NCI-H2029 treated with DMSO at 0.1 percent for 48 hours (cell line): ENCODE measurements around the gene REXO5.
A peak's percentile ranks its signal among the peaks of the same experiment; 100 is the strongest.
"Not testable (repeated sequence)": the region's sequence is repeated elsewhere in the genome, so short reads cannot be mapped to it uniquely, and the experiment has no call there.

Experiments used
- DNase-seq: peaks from one replicate; lab custom pipeline; 2025; lab: John Stamatoyannopoulos, UW

REXO5 gene, protein sequence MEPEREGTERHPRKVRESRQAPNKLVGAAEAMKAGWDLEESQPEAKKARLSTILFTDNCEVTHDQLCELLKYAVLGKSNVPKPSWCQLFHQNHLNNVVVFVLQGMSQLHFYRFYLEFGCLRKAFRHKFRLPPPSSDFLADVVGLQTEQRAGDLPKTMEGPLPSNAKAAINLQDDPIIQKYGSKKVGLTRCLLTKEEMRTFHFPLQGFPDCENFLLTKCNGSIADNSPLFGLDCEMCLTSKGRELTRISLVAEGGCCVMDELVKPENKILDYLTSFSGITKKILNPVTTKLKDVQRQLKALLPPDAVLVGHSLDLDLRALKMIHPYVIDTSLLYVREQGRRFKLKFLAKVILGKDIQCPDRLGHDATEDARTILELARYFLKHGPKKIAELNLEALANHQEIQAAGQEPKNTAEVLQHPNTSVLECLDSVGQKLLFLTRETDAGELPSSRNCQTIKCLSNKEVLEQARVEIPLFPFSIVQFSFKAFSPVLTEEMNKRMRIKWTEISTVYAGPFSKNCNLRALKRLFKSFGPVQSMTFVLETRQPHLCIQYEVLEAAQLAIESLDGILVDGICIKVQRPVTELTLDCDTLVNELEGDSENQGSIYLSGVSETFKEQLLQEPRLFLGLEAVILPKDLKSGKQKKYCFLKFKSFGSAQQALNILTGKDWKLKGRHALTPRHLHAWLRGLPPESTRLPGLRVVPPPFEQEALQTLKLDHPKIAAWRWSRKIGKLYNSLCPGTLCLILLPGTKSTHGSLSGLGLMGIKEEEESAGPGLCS

DNA sequence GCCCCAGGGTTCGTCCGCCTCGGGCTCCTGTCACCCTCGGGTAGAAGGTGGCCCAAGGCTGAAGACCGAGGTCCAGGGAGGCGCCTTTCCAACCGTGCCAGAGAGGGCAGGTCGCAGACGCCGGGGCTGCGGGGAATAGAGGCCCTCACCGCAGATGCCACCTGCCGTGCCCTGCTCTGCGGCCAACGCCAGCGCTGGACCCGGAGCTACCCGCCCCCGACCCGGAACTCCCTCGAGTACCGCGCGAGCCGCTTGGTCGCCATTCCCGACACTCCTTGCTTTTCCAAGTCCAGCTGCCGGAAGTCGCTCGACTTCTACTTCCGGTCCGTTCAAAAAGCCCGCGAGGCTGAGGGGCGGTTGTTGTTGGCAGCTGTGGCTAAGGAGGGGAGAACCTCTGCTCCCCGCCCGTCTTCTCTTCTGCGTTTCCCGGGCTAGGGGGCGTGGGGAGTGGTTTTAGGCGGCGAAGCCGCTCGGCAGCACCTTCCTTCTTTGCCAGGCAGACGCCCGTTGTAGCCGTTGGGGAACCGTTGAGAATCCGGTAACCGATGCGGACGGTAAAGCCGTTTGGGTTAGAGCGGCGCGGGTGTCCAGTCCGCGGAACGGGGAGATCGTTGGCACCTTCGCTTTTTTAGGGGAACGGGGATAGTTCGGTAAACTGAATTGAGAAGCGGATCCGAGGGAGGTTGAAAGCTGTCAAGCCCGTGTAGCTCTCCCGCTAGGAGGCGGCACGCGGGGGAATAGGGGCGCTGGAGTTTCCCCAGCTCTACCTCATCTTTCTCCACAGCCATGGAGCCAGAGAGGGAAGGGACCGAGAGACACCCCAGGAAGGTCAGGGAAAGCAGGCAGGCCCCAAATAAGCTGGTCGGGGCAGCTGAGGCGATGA is at the start of gene REXO5, which contains the start of gene ERI2:
Gene REXO5 (plus strand): TSS at position 360 of the 883 bp plus-strand sequence. CDS start 427 bp downstream, at position 787.
Gene ERI2 (minus strand): TSS at position 305 of the 883 bp plus-strand sequence. CDS start 42 bp downstream, at position 263.
- DNase-seq: peak; percentile 84

DNA sequence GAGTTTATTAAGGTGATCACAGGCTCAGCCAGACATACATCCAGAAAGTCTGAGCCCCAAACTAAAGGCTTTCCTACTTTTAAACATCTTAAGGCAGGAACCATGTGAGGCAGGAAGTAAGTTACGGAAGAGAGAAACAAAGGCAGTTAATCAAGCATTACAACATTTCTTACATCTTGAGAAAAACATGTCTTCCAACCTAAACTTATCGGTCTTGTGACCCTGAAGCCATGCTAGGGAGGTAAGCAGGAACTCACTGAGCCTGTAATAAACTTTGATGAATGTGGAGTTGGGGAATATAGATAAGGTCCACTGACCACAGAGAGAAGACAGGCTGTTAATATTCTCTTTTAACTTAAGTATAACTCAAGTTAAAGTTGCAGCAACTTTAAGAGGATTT is 46.0 kb upstream of the REXO5 start:
- DNase-seq: no peak

DNA sequence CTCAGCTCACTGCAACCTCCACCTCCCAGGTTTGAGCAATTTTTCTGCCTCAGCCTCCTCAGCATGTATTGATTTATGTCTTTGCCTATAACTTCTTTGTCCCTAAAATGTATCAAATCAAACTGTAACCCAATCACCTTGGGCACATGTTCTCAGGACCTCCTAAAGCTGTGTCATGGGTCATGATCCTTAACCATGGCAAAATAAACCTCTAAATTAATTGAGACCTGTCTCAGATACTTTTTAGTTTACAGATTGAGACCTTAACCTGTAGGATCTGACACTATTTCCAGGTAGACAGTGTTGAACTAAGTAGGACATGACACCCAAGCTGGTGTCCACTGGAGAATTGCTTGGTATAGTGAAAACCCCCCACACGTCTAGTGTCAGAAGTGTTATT is 45.2 kb upstream of the REXO5 start:
- no peak for DNase-seq

DNA sequence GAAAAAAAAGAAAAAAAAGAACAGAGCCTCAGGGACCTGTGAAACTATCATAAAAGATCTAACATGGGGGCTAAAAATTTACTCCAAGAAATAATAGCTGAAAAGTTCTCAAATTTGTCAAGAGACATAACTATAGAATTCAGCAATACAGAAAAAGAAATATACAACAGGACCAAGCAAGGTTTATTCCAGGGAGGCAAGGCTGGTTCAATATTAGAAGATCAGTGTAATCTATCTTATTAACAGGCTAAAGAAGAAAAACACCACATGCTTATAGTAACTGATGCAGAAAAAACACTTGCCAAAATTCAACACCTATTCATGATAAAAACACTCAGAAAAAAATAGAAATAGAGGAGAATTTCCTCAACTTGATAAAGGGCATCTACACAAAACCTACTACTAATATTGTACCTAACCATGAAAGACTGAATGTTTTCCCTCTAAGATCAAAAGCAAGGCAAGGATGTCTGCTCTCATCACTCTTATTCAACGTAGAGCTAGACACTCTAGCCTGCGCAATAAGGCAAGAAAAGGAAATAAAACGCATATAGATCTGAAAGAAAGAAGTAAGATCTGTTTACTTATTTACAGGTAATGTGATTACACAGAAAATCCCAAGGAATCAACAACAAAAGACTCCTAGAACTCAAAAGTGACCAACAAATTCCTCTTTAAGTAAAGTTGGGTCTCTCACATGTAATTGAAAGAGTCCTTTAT is 43.8 kb upstream of the REXO5 start:
- DNase-seq: no peak

DNA sequence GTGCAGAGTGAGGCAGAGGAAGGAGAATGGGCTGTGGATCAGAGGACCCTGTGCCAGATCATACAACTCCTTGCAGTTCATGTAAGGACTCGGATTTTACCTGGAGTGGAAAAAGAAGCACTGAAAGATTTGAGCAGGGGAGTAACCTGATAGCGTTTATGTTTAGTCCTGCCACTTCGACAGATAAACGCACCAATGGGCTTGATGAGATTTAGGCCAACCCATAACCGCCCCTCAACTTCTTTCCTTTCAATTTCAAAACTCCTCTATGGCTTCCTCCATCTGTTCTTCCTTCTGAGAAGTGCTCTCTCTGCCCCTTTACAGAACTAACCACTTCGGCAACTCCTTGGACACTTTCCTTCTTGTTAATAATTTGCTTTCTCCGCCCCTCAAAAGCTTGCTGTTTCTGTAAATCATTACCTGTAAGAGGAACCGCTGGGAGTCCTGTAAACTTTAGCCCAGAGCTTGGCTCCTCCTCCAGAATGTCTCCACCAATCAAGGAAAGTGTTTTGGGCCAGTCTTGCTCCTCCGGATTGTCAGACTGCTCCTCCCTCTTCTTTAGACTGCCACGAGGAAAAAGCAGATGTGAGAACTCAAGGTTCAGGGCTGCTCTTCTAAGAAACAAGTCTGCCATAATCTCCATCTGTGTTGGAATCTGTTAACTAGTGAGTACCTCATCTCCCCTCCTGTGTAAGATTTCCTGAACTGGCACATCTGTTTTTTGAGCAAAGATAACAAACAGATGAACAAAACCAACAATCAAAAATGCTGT is 42.7 kb upstream of the REXO5 start, which contains the start of gene ACSM3:
Gene ACSM3 (plus strand): TSS at position 554 of the 772 bp plus-strand sequence. CDS start 6,021 bp downstream, outside the sequence.
- DNase-seq: no peak

DNA sequence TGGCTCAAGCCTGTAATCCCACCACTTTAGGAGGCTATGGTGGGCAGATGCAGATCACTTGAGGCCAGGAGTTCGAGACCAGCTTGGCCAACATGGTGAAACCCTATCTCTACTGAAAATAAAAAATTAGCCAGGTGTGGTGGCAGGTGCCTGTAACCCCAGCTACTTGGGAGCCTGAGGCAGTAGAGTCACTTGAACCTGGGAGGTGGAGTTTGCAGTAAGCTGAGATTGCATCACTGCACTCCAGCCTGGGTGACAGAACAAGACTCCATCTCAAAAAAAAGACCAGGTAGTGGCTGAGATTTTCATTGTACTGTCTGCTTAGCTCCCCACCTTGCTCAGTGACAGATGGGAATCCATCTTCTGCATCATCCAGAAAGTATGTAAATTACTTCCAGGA is 41.9 kb upstream of the REXO5 start:
- not testable (repeated sequence) for DNase-seq

DNA sequence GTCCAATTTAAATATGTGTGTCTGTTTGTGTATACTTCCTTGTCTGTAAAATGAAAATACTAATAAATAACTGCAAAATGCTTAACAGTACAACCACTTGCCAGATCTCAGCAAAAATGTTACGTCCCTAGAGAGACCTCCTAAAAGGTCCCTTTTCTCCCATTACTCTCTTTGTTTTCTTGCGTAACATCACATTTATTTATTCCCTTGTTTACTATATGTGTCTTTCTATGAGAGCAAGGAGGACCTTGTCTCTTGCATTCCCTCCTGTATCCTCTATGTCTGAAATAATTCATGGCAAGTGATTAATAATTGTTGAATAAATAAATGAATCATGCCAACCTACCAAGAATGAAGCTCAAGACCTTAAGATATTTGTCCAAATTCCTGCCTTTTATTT is 40.6 kb upstream of the REXO5 start:
- no peak for DNase-seq

DNA sequence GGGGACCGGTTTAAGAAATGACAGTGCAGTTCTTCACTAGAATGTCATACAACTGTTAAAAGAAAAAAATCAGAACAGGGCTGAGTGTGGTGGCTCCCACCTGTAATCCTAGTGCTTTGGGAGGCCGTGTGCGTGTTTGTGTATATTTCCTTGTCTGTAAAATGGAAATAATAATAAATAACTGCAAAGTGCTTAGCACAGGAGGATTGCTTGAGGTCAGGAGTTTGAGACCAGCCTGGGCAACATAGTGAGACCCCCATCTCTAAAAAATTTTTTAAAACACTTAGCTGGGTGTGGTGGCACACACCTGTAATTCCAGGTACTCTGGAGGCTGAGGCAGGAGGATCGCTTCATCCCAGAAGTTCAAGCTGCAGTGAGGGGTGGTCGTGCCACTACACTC is 40.0 kb upstream of the REXO5 start:
- no peak for DNase-seq

DNA sequence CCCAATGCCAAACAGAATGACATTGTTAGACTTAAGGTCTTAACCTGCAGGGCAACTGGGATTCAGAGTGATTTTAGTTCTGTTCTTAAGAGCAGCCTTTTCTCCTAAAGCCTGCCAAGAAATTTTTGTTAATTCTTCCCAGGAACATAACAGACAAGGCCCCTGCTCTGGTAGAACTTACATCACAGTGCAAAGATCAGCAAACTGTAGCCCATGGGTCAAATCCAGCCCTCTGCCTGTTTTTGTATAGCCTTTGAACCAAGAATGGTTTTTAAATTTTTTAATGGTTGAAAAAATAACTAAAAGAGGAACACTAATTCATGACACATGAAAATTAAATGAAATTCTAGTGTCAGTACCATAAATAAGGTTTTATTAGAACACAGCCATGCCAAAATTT is 38.8 kb upstream of the REXO5 start:
- DNase-seq: no peak

DNA sequence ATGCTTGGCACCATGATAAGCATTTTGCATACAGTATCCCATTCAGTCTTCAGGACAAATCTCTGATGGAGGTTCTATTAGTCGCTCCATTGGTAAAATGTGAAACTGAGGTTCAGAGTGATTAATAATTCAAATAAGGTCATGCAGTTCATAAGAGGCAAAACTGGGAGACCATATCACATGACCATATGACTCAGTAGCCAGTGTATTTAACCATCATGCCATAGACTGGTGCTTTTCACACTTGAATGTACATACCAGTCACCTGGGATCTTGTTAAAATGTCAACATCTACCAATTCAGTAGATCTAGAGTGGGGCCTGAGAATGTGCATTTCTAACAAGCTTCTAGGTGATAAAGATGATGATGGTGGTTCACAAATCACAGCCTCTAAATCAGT is 38.2 kb upstream of the REXO5 start:
- DNase-seq: no peak

DNA sequence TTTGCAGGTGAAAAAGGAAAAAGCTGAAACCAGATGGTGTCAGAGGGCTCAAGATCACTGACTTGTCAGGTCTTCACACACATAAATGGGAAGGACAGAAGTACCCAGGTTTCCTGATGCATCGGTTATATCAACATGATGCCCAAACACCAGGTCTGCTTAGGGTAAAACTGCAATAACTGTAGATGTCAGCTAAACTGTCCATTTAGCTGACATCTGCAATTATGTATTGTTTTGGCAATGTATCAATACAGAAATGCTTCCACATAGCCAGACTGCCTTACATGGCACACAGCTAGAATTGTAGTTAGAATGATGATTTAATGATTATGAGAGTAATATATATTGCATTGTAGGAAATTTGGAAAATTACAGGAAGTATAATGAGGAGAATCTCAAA is 37.5 kb upstream of the REXO5 start:
- DNase-seq: no peak

DNA sequence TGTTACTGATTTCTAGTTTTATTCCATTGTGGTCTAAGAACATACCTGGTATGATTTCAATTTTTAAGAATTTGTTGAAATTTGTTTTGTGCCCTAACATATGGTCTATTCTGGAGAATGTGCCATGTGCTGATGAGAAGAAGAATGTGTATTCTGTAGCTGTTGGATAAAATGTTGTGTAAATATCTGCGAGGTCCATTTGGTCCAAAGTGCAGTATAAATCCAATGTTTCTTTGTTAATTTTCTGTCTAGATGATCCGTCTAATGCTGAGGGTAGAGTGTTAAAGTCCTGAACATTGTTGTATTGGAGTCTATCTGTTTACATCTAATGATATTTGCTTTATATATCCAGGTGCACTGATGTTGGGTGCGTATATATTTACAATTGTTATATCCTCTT is 32.6 kb upstream of the REXO5 start:
- DNase-seq: no peak

DNA sequence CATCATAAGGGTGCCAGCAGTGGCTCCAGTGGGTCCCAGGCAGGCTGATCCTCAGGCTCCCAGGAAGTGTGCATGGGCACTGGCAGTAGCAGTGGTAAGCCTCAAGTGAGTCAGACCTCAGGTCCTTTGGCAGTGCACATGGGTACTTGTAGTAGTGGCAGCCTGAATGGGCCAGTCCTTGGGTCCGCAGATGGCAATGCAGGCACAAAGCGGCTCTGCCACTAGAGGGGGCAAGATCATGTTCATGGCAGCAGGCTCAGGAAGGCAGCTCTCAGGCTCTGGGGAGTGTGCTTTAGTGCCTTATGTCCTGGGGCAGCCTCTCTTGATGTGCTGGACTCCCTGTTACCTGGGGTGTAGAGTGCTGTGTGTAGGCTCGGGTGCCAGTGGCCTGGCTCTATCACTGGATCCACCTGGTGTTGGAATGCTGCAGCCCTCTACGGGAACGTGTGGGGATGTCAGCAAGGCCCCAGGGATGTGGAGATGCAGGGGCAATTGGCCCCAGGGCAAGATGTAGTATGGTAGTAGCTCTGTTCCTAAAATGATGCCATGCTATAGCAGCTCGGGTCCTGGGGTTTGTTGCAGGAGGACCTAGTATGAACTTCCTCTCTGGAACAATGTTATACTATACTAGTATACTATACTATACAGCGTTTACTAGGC is 31.5 kb upstream of the REXO5 start:
- DNase-seq: peak; percentile 38

DNA sequence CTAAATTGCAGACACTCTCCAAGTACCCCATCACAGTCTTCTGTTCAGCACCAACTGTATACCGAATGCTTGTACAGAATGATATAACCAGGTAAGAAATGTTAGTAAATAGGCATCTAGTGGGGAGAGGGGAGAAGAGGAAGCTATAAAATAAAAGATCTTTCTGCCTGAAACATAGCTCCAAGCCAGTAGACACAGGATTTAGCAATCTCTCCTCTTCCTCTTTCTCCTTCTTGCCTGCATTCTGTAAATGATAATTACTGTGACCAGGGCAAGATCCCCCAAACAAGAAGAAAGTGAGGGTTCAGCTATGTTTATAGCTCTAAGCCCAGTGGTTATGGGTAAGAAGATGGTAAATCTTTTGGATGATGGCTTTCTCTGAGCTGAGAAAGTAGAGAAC is 24.6 kb upstream of the REXO5 start:
- DNase-seq: no peak

DNA sequence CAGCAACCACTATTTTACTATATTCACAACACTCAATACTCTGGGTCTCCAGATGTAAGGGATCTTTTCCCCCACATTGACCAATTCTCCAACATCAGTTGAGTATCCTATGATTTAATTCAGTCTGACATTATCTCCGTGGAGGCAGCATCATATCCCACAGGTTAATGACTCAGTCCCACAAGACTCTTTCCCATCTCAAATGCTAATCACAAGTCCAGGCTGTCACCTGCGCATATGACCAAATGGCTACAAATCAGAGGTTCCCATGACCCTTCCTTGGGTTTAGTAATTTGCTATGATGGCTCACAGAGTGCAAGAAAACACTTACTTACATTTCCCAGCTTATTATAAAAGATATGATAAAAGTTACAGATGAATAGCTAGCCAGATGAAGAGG is 23.9 kb upstream of the REXO5 start:
- DNase-seq: no peak

DNA sequence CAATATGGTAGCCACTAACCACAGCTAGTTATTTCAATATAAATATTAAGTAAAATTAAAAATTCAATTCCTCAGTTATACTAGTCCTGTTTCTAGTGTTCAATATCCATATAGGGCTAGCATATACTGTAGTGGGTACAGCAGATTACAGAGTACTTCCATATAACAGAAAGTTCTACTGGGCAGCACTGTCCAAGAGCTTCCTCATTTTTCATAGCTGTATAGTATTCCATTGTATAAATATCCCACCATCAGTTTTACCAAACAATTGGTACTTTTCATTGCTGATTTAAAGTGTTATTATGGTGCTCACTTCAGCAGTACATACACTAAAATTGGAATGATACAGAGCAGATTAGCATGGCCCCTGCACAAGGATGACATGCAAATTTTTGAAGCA is 22.1 kb upstream of the REXO5 start:
- no peak for DNase-seq

DNA sequence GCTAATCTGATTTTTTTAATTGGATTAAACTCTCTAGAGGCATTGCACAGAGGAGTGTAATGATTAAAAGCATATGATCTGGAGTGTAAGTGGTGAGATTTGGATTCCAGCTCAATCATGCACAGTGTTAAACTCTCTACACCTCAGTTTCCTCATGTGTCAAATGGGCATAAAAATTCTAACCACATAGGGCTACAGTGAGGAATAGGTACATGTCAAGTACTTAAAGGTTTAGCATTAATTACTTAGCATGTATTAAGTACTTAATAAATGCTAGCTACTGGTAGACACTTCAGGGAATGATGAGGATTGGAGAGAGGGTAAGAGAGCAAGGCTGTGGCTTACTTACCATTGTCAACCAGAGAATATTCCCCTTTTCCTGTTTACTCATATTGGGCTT is 17.2 kb upstream of the REXO5 start:
- DNase-seq: no peak

DNA sequence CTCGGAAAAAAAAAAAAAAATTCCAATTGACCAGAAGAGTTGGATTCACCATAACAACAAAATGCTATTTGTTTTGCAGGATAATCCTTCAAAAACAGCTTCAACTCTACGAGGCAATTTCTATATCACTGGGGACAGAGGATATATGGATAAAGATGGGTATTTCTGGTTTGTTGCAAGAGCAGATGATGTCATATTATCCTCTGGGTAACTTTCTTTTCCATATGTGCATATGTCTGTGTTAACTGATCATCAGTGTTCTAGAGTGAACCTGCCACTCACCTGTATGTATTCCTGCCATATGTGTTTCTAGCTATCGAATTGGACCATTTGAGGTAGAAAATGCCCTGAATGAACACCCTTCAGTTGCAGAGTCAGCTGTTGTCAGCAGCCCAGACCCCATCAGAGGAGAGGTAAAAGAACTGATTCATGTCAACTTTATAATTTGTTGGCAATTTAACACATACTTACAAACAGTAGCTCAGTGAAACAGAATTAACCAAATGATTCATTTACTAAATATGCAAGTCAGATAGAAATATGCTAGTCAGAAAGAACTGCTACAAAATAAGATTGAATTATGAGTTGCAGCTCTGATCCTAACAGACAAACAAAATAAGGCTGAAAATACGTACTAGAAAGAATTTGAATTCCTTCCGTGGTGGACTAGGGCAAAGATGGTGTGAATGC is 14.3 kb upstream of the REXO5 start:
- no peak for DNase-seq

DNA sequence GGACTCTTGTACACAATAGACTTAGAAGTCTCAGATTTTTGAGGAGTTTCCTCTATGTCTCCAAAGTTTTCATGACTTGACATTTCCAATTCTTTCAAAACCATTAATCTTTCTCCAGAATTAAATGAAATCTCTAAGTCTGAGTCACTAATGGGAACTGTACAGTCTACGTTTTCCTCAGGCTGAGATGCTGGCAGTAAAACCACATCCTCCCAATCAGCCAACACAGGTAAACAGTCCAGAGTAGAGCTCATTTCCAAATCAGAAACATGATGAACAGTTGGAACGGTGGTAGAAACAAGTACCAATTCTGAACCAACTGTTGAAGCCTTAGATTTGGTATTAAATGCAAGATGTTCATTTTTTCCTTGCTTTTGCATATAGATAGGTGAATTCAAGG is 8.0 kb upstream of the REXO5 start:
- DNase-seq: no peak

DNA sequence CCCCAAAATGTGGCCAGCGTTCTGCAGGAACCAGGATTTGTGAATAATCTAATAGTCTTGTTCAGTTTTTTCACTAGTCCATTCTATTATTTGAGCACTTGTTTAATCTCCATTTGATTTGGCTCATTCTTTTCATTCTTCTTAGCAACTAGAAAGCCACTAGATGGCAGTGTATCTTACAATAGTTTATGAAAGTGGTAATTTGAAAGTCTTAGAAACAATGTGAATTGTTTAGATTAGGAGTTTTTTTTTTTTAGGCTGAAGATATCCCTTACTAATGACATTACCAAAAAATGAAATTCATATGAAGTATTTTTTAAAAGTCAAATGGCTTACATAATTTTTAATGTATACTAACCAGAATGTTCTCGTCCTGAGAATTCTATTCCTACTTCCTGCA is 6.7 kb upstream of the REXO5 start:
- peak; percentile 17 for DNase-seq
